Coronary artery (tissue), 2 donors: ENCODE data around the gene PHLPP2.
"Not testable (repeated sequence)": the region's sequence is repeated elsewhere in the genome, so short reads cannot be mapped to it uniquely, and the experiment has no call there.

Experiments
- DNase-seq: peaks from one replicate; pipeline ENCODE4 v3.0.0-alpha.2; 2017; ENCODE audit warnings: low spot score
- H3K27ac ChIP-seq, 2 donors: fragments of 200-600 bp; sonication (generic); one replicate each; pipeline ENCODE4 v1.5.1; 2016 to 2019
- H3K4me3 ChIP-seq: fragments of 200-600 bp; sonication (generic); 2 replicates; pipeline ENCODE4 v1.5.1; 2016; ENCODE audit warnings: mild to moderate bottlenecking, moderate library complexity
- CTCF ChIP-seq: fragments of 200-600 bp; sonication (generic); IDR thresholded peaks from one replicate; pipeline ENCODE4 v1.5.1; 2019; ENCODE audit warnings: antibody characterized with exemption

Gene PHLPP2

GRCh38 chr16:71687861-71688260 is 36.6 kb downstream of the PHLPP2 start:
- H3K27ac ChIP-seq: no peak overlapping the region
- no peak for DNase-seq
- TF ChIP-seq CTCF: no peak
- H3K4me3 ChIP-seq: no peak overlapping the region

- DNase-seq, H3K27ac ChIP-seq, H3K4me3 ChIP-seq: not testable (repeated sequence)
Observed at GRCh38 chr16:71684280-71684679, 40.2 kb downstream of the PHLPP2 start.

- H3K27ac ChIP-seq: no peak overlapping the region
- TF ChIP-seq CTCF: no peak
- H3K4me3 ChIP-seq: no peak overlapping the region
- DNase-seq: no peak
Observed at GRCh38 chr16:71681360-71681759, 43.1 kb downstream of the PHLPP2 start.

- no peak for TF ChIP-seq CTCF
- H3K27ac ChIP-seq: no peak overlapping the region
- H3K4me3 ChIP-seq: no peak overlapping the region
- DNase-seq: no peak
Observed at GRCh38 chr16:71676236-71676635, 48.3 kb downstream of the PHLPP2 start.

- Histone ChIP-seq H3K4me3 (no peak overlapping the region), H3K27ac (no peak overlapping the region)
- DNase-seq: no peak
- no peak for TF ChIP-seq CTCF
Observed at GRCh38 chr16:71675380-71675779, 49.1 kb downstream of the PHLPP2 start.

GRCh38 chr16:71674229-71674628 is 50.3 kb downstream of the PHLPP2 start:
- no peak for TF ChIP-seq CTCF
- DNase-seq: no peak
- H3K4me3 ChIP-seq: no peak overlapping the region
- no peak overlapping the region for H3K27ac ChIP-seq

GRCh38 chr16:71673582-71673973 is 50.9 kb downstream of the PHLPP2 start:
- no peak for TF ChIP-seq CTCF
- H3K4me3 ChIP-seq: no peak overlapping the region
- no peak for DNase-seq
- H3K27ac ChIP-seq: no peak overlapping the region
